Measurements from ENCODE around the gene EXOSC9.

- TF ChIP-seq YY1 (IDR thresholded peaks at IDR 0.05; ENCODE audit: insufficient read depth, insufficient read length) (no peak), ZNF274 (IDR thresholded peaks at IDR 0.05; ENCODE audit: low read depth, low read length) (no peak), SUZ12 (IDR thresholded peaks at IDR 0.05; ENCODE audit: extremely low read depth, insufficient read depth, insufficient read length) (no peak)
Measured at GRCh38 chr4:121800961-121801714, at the start of gene EXOSC9.

Data from NT2/D1 (cell line).